SK-N-SH treated with all-trans-retinoic acid at 6 μM for 48 hours (cell line): ENCODE measurements around the gene DHH.

ENCODE experiments used
- ARNTL ChIP-seq: fragments of 450-650 bp; formaldehyde crosslinking; IDR thresholded peaks from 2 replicates; pipeline ENCODE4 v1.5.0; 2020; ENCODE audit warnings: low read depth, mild to moderate bottlenecking, moderate library complexity, borderline replicate concordance
- RARB ChIP-seq: fragments of 250-450 bp; sonication (Bioruptor Pico); IDR thresholded peaks from 2 replicates; pipeline ENCODE4 v1.8.0; 2021; ENCODE audit warnings: mild to moderate bottlenecking, moderate library complexity
- SNAI2 ChIP-seq: fragments of 250-450 bp; sonication (Bioruptor Pico); IDR thresholded peaks from 2 replicates; pipeline ENCODE4 v1.5.0; 2020; ENCODE audit warnings: mild to moderate bottlenecking, moderate library complexity
- TOX ChIP-seq: fragments of 250-450 bp; sonication (Bioruptor Pico); IDR thresholded peaks from 2 replicates; pipeline ENCODE4 v1.8.0; 2021; ENCODE audit warnings: mild to moderate bottlenecking, moderate library complexity, borderline replicate concordance
- TF ChIP-seq, protein P1 (sequence below): fragments of 250-450 bp; sonication (Bioruptor Pico); IDR thresholded peaks from 2 replicates; pipeline ENCODE4 v1.8.0; 2020; ENCODE audit warnings: mild to moderate bottlenecking, moderate library complexity, borderline replicate concordance
- TF ChIP-seq, protein P2 (sequence below): fragments of 250-450 bp; sonication (Bioruptor Pico); IDR thresholded peaks from 2 replicates; pipeline ENCODE4 v1.5.1; 2020; ENCODE audit warnings: low read depth, mild to moderate bottlenecking, moderate library complexity
- TF ChIP-seq, protein P3 (sequence below): fragments of 250-450 bp; sonication (Bioruptor Pico); IDR thresholded peaks from 2 replicates; pipeline ENCODE4 v1.5.0; 2020; ENCODE audit warnings: mild to moderate bottlenecking, moderate library complexity

- TF ChIP-seq, protein P1, sequence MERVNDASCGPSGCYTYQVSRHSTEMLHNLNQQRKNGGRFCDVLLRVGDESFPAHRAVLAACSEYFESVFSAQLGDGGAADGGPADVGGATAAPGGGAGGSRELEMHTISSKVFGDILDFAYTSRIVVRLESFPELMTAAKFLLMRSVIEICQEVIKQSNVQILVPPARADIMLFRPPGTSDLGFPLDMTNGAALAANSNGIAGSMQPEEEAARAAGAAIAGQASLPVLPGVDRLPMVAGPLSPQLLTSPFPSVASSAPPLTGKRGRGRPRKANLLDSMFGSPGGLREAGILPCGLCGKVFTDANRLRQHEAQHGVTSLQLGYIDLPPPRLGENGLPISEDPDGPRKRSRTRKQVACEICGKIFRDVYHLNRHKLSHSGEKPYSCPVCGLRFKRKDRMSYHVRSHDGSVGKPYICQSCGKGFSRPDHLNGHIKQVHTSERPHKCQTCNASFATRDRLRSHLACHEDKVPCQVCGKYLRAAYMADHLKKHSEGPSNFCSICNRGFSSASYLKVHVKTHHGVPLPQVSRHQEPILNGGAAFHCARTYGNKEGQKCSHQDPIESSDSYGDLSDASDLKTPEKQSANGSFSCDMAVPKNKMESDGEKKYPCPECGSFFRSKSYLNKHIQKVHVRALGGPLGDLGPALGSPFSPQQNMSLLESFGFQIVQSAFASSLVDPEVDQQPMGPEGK (CRISPR knock-in tag): no peak
- TF ChIP-seq, protein P2, sequence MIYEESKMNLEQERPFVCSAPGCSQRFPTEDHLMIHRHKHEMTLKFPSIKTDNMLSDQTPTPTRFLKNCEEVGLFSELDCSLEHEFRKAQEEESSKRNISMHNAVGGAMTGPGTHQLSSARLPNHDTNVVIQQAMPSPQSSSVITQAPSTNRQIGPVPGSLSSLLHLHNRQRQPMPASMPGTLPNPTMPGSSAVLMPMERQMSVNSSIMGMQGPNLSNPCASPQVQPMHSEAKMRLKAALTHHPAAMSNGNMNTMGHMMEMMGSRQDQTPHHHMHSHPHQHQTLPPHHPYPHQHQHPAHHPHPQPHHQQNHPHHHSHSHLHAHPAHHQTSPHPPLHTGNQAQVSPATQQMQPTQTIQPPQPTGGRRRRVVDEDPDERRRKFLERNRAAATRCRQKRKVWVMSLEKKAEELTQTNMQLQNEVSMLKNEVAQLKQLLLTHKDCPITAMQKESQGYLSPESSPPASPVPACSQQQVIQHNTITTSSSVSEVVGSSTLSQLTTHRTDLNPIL (CRISPR knock-in tag): no peak
- TF ChIP-seq SNAI2: no peak
- no peak for TF ChIP-seq ARNTL (CRISPR knock-in tag)
- no peak for TF ChIP-seq RARB (CRISPR knock-in tag)
- TF ChIP-seq TOX (CRISPR knock-in tag): no peak
- TF ChIP-seq, protein P3, sequence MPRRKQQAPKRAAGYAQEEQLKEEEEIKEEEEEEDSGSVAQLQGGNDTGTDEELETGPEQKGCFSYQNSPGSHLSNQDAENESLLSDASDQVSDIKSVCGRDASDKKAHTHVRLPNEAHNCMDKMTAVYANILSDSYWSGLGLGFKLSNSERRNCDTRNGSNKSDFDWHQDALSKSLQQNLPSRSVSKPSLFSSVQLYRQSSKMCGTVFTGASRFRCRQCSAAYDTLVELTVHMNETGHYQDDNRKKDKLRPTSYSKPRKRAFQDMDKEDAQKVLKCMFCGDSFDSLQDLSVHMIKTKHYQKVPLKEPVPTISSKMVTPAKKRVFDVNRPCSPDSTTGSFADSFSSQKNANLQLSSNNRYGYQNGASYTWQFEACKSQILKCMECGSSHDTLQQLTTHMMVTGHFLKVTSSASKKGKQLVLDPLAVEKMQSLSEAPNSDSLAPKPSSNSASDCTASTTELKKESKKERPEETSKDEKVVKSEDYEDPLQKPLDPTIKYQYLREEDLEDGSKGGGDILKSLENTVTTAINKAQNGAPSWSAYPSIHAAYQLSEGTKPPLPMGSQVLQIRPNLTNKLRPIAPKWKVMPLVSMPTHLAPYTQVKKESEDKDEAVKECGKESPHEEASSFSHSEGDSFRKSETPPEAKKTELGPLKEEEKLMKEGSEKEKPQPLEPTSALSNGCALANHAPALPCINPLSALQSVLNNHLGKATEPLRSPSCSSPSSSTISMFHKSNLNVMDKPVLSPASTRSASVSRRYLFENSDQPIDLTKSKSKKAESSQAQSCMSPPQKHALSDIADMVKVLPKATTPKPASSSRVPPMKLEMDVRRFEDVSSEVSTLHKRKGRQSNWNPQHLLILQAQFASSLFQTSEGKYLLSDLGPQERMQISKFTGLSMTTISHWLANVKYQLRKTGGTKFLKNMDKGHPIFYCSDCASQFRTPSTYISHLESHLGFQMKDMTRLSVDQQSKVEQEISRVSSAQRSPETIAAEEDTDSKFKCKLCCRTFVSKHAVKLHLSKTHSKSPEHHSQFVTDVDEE (CRISPR knock-in tag): no peak
Measured at GRCh38 chr12:49131894-49132461, 37.4 kb upstream of the DHH start.
